Astrocyte (in vitro differentiated cells and primary cell): Measurements from ENCODE around the gene NKAP. TPM values are rescaled to one million over a fixed set of nuclear protein-coding genes. Genes with fewer than 3 reads are reported as not detected.
"Not testable (repeated sequence)": the region's sequence is repeated elsewhere in the genome, so short reads cannot be mapped to it uniquely, and the experiment has no call there.

Experiments
- DNase-seq: peaks from one replicate; pipeline ENCODE4 v3.0.0-alpha.2; 2010; ENCODE audit warnings: low read depth
- FAIRE-seq: peaks from 2 replicates; lab custom pipeline; 2011; peaks lifted over from hg19 to GRCh38; lab: Jason Lieb, UNC
- H2AFZ ChIP-seq: 2 replicates; pipeline ENCODE4 v1.6.0; 2012; ENCODE audit warnings: low read depth, low read length, inconsistent platforms
- H3K27ac ChIP-seq: 2 replicates; pipeline ENCODE4 v1.5.1; 2011; ENCODE audit warnings: low read depth, low read length, inconsistent platforms
- H3K27me3 ChIP-seq: 2 replicates; pipeline ENCODE4 v1.6.0; 2011; ENCODE audit warnings: low read length, inconsistent platforms; ENCODE audit not compliant: insufficient read depth
- H3K36me3 ChIP-seq: 2 replicates; pipeline ENCODE4 v1.5.1; 2011; ENCODE audit warnings: low read length, inconsistent platforms; ENCODE audit not compliant: insufficient read depth
- H3K4me1 ChIP-seq: 2 replicates; pipeline ENCODE4 v1.5.1; 2011; ENCODE audit warnings: low read length, inconsistent platforms; ENCODE audit not compliant: insufficient read depth
- H3K4me2 ChIP-seq: 2 replicates; pipeline ENCODE4 v1.6.0; 2012; ENCODE audit warnings: low read length, inconsistent platforms
- H3K4me3 ChIP-seq: 2 replicates; pipeline ENCODE4 v1.5.1; 2011; ENCODE audit warnings: low read depth, mild to moderate bottlenecking, low read length, inconsistent platforms; ENCODE audit not compliant: insufficient read depth
- H3K79me2 ChIP-seq: 2 replicates; pipeline ENCODE4 v1.6.0; 2012; ENCODE audit warnings: mild to moderate bottlenecking, low read length, inconsistent platforms; ENCODE audit not compliant: insufficient read depth
- H3K9ac ChIP-seq: 2 replicates; pipeline ENCODE4 v1.6.0; 2012; ENCODE audit warnings: mild to moderate bottlenecking, low read length, inconsistent platforms
- H3K9me3 ChIP-seq: 2 replicates; pipeline ENCODE4 v1.5.1; 2012; ENCODE audit warnings: low read depth, mild to moderate bottlenecking, low read length, inconsistent platforms; ENCODE audit not compliant: insufficient read depth
- H4K20me1 ChIP-seq: 2 replicates; pipeline ENCODE4 v1.6.0; 2012; ENCODE audit warnings: low read length, inconsistent platforms; ENCODE audit not compliant: insufficient read depth
- H3K27ac Mint-ChIP-seq: one replicate; pipeline ENCODE4 v1.8.0; 2021; ENCODE audit warnings: mild to moderate bottlenecking, mixed read lengths; ENCODE audit not compliant: unreplicated experiment
- H3K27me3 Mint-ChIP-seq: one replicate; pipeline ENCODE4 v1.8.0; 2021; ENCODE audit warnings: low read depth, mixed read lengths; ENCODE audit not compliant: unreplicated experiment
- H3K36me3 Mint-ChIP-seq: one replicate; pipeline ENCODE4 v1.8.0; 2021; ENCODE audit warnings: low read depth, mixed read lengths; ENCODE audit not compliant: unreplicated experiment
- H3K4me1 Mint-ChIP-seq: one replicate; pipeline ENCODE4 v1.8.0; 2021; ENCODE audit warnings: low read depth, mixed read lengths; ENCODE audit not compliant: unreplicated experiment
- H3K4me3 Mint-ChIP-seq: one replicate; pipeline ENCODE4 v1.8.0; 2021; ENCODE audit warnings: mild to moderate bottlenecking, moderate library complexity, mixed read lengths; ENCODE audit not compliant: unreplicated experiment
- H3K9me3 Mint-ChIP-seq: one replicate; pipeline ENCODE4 v1.8.0; 2021; ENCODE audit warnings: mild to moderate bottlenecking, mixed read lengths; ENCODE audit not compliant: unreplicated experiment
- CTCF ChIP-seq: IDR thresholded peaks from 2 replicates; pipeline ENCODE4 v1.5.1; 2011; ENCODE audit warnings: low read depth, mild to moderate bottlenecking, inconsistent platforms, low read length, moderate library complexity; ENCODE audit not compliant: insufficient read depth
- EZH2 ChIP-seq: IDR thresholded peaks from 2 replicates; pipeline ENCODE4 v1.6.1; 2012; ENCODE audit warnings: mild to moderate bottlenecking, low read length, inconsistent platforms; ENCODE audit not compliant: insufficient read depth
- total RNA-seq: library from RNA; stranded (reverse); gene quantifications from 2 replicates; pipeline ENCODE4 v1.2.1, GENCODE V29; 2021

NKAP gene
- total RNA-seq, 1 donor from 2014 or later = 7.1 TPM

DNA sequence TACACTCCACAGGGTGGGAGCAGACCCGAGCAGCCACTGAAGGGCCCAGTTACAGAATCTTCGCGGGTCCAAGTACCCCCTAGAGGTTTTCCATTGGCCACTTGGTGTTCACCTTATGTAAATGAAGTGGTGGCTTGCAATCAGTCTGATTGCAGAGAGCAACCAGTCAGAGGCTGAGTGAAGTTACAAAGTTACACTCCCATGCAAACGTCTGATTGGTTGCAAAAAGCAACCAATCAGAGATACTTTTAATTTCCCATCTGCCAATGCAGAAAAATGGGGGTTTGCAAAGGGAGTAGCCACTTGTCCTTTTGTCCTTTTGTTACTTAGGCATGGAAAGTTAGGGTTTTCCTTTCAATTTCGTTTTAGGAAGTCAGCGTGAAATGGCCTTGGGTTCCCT is 27.0 kb upstream of the NKAP start:
- Mint-ChIP-seq H3K36me3 (no peaks in the 10 kb centered on the region), H3K27ac (no peak overlapping the region), H3K9me3 (no peaks in the 10 kb centered on the region), H3K4me1 (no peaks in the 10 kb centered on the region), H3K4me3 (no peak overlapping the region), H3K27me3 (peaks cover 3% of the 10 kb centered on the region)
- H3K9me3 ChIP-seq = no peaks in the 10 kb centered on the region
- no peaks in the 10 kb centered on the region for H3K79me2 ChIP-seq
- no peak overlapping the region for H3K9ac ChIP-seq
- FAIRE-seq (no peak), DNase-seq (no peak)
- H2AFZ ChIP-seq = no peak overlapping the region
- no peaks in the 10 kb centered on the region for H3K36me3 ChIP-seq
- no peak for TF ChIP-seq EZH2
- no peak for TF ChIP-seq CTCF
- no peaks in the 10 kb centered on the region for H3K27me3 ChIP-seq
- no peak overlapping the region for H3K27ac ChIP-seq
- H3K4me1 ChIP-seq = no peaks in the 10 kb centered on the region
- no peak overlapping the region for H3K4me3 ChIP-seq
- H3K4me2 ChIP-seq = no peak overlapping the region
- no peaks in the 10 kb centered on the region for H4K20me1 ChIP-seq

DNA sequence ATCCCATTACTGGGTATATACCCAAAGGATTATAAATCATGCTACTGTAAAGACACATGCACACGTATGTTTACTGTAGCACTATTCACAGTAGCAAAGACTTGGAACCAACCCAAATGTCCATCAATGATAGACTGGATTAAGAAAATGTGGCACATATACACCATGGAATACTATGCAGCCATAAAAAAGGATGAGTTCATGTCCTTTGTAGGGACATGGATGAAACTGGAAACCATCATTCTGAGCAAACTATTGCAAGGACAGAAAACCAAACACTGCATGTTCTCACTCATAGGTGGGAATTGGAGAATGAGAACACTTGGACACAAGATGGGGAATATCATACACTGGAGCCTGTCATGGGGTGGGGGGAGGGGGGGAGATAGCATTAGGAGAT is 23.3 kb upstream of the NKAP start:
- not testable (repeated sequence) for DNase-seq, H3K36me3 ChIP-seq, H3K4me3 Mint-ChIP-seq, H3K4me1 ChIP-seq, H3K27me3 Mint-ChIP-seq, H3K9ac ChIP-seq, H3K4me1 Mint-ChIP-seq, H3K27me3 ChIP-seq, H3K4me3 ChIP-seq, H3K27ac ChIP-seq, H3K79me2 ChIP-seq, H3K36me3 Mint-ChIP-seq, FAIRE-seq, H3K9me3 ChIP-seq, H2AFZ ChIP-seq, H4K20me1 ChIP-seq, H3K4me2 ChIP-seq, H3K27ac Mint-ChIP-seq, H3K9me3 Mint-ChIP-seq

DNA sequence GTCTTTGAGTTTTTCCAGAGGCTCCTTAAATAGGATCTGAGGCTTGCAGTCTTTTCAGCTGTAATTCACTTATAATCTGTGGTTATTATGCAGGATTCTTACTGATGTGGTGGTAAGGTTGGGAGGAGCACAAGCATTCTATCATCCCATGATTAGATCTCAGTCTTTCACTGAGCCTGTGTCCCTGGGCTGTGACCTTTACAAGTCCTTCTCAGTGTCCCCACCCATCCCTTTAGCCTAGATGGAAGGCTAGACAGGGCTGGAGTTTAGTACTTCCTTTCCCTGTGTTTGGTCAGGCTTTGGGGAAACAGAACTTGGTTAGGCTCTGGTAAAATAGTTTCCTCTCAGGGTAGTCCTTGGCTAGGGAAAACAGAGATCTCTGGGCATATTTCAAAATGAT is 17.1 kb upstream of the NKAP start:
- H3K27ac Mint-ChIP-seq = no peak overlapping the region
- H3K79me2 ChIP-seq = no peaks in the 10 kb centered on the region
- no peak for FAIRE-seq

DNA sequence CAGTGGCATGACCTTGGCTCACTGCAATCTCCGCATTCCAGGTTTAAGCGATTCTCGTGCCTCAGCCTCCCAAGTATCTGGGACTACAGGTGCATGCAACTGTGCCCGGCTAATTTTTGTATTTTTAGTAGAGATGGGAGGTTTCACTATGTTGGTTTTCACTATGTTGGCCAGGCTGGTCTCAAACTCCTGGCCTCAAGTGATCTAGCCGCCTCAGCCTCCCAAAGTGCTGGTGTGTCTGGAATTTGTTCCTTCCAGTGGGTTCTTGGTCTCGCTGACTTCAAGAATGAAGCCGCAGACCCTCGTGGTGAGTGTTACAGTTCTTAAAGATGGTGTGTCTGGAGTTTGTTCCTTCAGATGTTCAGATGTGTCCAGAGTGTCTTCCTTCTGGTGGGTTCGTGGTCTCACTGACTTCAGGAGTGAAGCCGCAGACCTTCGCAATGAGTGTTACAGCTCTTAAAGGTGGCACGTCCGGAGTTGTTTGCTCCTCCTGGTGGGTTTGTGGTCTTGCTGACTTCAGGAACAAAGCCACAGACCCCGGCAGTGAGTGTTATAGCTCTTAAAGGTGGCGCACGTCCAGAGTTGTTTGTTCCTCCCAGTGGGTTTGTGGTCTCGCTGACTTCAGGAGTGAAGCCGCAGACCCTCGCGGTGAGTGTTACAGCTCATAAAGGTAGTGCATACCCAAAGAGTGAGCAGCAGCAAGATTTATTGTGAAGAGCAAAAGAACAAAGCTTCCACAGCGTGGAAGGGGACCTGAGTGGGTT is 12.4 kb upstream of the NKAP start:
- H3K4me3 ChIP-seq, H3K9ac ChIP-seq, H3K4me2 ChIP-seq, H3K27me3 Mint-ChIP-seq, H3K4me1 ChIP-seq, H3K27ac ChIP-seq, H3K4me3 Mint-ChIP-seq, H3K36me3 Mint-ChIP-seq, H3K36me3 ChIP-seq, H3K9me3 ChIP-seq, H3K27me3 ChIP-seq, H3K79me2 ChIP-seq, H3K27ac Mint-ChIP-seq, H2AFZ ChIP-seq, H3K9me3 Mint-ChIP-seq, H4K20me1 ChIP-seq, H3K4me1 Mint-ChIP-seq, FAIRE-seq, DNase-seq: not testable (repeated sequence)

More for the DNA sequence above, 17.1 kb upstream of the NKAP start:
- peaks cover 2% of the 10 kb centered on the region for H3K9me3 Mint-ChIP-seq
- H3K4me1 Mint-ChIP-seq = no peaks in the 10 kb centered on the region
- no peaks in the 10 kb centered on the region for H3K27me3 ChIP-seq
- H3K27me3 Mint-ChIP-seq = peaks cover 2% of the 10 kb centered on the region
- peaks cover 1% of the 10 kb centered on the region for H3K36me3 Mint-ChIP-seq
- H3K4me3 ChIP-seq = no peak overlapping the region
- H3K36me3 ChIP-seq = no peaks in the 10 kb centered on the region
- no peaks in the 10 kb centered on the region for H3K9me3 ChIP-seq
- no peak for TF ChIP-seq CTCF
- H3K4me3 Mint-ChIP-seq = no peak overlapping the region
- H4K20me1 ChIP-seq = no peaks in the 10 kb centered on the region
- H3K4me2 ChIP-seq = no peak overlapping the region
- H3K9ac ChIP-seq = no peak overlapping the region
- H2AFZ ChIP-seq = no peak overlapping the region
- H3K27ac ChIP-seq = no peak overlapping the region
- no peak for DNase-seq
- no peaks in the 10 kb centered on the region for H3K4me1 ChIP-seq
